Stimulated activated naive CD8-positive, alpha-beta T cell treated with anti-CD3 and anti-CD28 coated beads, Interleukin-15, Interleukin-2, amounts not matched to agents 100 U/mL and 50 U/mL, for 24 hours (primary cell): ENCODE results near the gene DPYD.

ENCODE experiments used
- ATAC-seq: fragments of 150-1000 bp; cut with Tn5 transposase; one replicate; pipeline ENCODE4 v1.10.0; 2021
- DNase-seq: peaks from one replicate; pipeline ENCODE4 v3.0.0; 2021

DPYD gene

DNA sequence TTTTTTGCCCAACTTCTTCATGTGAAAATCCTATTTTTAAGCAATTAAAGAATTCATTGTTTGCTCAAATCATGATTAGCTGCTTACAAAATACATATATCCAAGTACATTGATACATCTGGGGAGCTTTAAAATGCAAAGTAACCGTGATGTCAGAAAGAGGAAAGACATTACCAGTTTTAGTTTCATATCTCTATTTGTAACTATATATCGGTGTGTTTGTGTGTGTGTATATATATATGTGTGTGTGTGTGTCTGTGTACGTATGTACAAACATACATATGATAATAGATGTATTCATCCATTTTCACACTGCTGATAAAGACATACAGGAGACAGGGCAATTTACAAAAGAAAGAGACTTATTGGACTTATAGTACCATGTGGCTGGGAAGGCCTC lies 310.1 kb downstream of the DPYD start:
- DNase-seq (no peak), ATAC-seq (no peak)

DNA sequence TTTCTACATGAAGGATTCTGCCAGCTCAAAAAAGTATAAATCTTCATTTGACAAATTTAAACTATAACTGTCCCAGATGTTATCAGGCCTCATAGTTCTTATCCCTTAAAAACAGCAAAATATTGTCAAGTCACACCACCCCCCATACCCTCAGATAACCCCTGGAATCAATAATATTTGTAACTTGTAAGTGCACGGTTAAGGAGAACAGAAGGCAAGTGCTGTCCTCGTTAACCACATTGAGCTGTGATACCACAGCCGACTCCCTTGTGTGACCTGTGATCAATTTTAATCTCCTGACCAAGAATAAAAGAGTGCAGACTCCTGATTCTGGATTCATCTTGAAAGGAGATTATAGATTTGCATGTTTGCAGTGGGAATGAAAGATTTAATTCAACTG lies 310.7 kb downstream of the DPYD start:
- ATAC-seq (no peak), DNase-seq (no peak)

DNA sequence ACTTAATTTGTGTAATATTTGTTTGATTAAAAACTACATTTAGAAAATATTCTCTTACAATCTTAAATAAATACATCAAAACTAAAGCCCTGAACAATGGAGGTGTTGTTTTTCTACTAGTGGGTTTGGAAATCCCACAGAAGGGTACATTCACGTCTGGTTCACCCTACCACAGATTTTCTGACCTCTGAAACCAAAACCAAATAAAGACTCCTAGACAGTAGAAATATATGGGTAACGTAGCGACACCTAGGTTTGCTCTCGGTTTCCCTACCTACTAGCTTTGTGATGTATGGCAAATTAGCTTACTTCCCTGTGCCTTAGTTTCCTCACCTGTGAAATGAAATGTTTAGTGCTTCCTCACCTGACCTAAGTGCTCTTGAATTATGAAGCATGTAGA lies 312.6 kb downstream of the DPYD start:
- no peak for DNase-seq
- no peak for ATAC-seq

DNA sequence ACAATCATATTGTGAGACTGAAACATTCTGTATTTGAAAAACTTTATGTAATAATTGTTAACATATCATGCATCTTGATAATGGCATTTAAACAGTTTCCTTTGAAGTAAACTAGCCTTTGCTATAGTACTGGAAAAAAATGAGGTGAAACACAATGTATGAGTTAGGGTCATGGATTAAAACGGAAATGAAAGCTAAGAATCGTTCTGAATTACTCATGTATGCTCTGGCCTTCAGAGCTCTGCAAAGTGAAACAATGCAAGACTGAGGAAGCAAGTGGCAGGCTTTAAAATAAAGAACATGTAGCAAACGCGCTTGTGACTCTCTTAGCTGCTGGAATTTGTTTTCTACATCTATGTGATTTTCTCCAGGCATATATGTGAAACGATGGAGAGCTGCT lies 317.1 kb downstream of the DPYD start:
- no peak for ATAC-seq
- DNase-seq: no peak

DNA sequence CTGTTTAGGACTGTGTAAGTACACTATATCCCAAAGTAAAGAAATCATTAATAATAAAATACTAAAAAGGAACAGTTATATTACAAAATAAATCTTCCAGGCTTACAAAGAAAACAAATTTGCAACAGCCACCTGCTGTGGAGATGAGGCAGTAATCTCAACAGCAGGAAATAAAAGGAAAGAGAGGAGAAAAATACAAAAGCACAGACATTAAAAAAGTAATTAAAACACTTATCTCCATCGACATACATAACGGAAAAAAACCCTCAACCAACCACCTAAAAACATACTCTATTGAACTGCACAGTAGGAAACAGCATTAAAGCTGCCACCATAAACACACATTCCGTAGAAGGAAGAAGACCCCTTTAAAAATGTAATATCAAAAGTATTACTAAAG lies 317.6 kb downstream of the DPYD start:
- ATAC-seq: no peak
- no peak for DNase-seq

DNA sequence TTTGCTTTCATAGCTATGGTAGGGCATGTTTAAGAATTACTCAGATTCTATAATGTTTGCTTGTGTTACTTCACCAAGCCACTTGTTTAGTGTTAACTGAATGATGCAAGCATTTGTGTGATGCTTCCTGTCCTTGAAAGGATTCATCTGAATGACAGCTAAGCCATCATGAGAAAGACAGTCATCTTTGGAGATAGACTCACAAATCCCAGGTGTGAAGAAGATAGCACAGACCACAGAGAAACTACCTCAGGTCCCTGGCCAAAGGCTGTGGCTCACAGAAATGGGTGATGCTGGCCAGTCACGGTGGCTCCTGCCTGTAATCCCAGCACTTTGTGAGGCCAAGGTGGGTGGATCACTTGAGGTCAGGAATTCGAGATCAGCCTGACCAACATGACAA lies 321.4 kb downstream of the DPYD start:
- DNase-seq (no peak), ATAC-seq (no peak)

DNA sequence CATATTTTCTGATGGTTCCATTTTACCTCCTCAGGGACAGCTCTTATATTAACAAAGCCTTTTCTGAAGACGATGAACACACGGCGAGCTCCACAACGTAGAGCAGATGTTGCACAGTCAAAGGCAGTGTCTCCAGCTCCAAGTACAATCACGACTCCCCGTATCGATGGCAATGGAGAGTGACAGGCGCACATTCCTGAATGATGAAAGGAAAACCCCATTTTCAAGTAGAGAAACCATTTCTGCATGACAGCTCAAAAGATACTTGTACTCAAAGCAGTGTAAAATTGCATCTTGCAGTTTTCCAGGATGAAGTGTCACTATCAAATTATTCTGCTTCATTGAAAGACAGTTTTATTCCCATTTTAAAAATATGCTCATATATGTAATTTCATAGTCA lies 327.6 kb downstream of the DPYD start:
- no peak for ATAC-seq
- no peak for DNase-seq

DNA sequence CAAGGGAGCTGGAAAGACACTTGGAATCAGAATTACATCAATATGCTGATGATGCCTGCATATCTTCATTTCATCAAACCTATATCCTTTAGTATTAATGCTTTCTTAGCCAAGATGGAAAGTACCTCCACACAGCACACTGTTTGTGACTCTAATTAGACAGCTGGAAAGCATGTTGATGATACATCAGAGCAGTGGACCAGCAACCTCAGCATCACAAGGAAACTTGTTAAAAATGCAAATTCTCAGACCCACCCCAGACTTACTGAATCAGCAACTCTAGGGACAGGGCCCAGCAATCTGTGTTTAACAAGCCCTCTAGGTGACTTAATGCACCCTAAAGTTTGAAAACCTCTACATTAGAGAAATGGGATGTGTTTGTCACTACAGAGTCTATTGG lies 332.1 kb downstream of the DPYD start:
- ATAC-seq: peak; percentile 23
- no peak for DNase-seq

DNA sequence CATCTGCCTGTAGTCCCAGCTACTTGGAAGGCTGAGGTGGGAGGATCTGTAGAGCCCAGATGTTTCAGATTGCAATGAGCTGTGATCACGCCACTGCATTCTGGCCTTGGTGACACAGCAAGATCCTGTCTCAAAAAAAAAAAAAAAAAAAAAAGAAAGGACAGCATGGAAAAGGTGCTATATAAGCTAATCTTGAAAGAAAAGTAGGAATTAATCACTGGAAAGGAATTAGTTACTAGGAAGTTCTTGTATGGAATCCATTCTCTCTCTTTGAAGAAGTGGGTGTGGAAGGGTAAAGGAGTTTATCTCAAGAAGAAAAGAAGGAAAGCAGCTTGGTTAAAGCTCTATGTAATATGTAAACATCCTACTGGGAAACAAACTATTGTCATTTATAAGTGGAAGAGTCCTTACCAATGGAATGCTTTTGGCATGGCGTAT lies 339.2 kb downstream of the DPYD start:
- no peak for ATAC-seq
- no peak for DNase-seq

DNA sequence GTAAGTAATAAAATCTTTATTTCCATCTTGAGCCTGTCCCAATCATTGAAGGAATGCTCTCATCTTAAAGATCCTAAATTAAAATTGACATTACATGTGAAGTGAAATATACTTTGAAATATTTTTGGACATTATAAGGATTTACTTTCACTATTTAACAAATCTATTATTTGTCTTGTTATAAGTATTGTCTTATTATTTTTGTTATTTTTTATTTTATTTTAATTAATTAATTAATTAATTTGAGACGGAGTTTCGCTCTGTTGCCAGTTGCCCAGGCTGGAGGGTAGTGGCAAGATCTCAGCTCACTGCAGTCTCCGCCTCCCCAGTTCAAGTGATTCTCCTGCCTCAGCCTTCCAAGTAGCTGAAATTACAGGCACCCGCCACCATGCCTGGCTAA lies 343.2 kb downstream of the DPYD start:
- ATAC-seq (no peak), DNase-seq (no peak)

DNA sequence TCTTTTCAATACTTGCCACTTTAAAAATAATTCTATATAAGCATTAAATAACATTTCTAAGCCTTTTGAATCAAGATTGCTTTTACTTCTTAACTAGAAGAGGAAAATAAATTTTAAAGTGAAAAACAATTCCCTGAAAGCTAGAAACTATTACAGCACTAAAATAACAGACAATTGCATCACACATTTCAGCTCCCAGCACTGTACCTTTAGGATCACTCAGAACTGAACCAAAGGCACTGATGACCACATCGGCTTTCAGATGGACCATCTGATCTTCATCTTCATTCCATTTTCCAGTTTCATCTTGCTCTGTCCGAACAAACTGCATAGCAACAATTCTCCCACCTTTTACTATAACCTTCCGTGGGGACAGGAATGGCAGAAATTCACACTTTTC lies 347.3 kb downstream of the DPYD start:
- no peak for ATAC-seq
- no peak for DNase-seq

DNA sequence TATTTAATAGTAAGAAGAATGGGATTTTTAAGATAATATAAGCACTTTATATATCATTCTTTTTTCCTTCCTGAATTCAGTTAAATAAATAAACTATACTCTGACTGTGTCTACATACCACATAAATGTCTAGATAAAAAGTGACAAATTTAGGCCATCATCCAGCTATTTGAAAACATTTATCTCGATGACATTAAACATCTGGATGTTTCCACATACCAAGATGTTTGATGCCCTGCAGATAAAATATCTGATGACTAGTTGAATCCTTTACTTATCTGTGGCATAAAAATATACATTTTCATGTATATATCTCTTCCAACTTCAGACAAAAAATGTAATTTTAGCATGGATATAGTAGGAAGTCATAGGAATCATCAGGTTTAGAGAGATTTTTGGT lies 348.3 kb downstream of the DPYD start:
- no peak for DNase-seq
- no peak for ATAC-seq

DNA sequence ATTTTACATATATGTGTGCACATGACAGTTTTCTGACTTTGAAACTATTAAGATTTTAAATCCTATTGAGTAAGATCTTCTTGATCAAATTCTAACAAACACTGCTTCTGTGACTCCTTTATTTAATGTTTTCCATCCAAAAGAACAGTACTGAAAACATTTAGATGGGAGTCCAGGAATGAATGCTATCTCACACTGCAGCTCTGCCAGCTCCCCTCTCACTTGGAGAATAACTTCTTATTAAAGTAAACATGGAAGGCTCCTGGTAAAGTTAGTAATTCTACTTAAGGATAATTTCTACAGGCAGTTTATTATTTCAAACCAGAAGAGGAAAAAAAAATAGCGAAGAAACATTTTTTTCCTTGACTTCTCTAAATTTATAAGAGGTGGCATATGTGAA lies 349.1 kb downstream of the DPYD start:
- no peak for DNase-seq
- ATAC-seq: no peak

DNA sequence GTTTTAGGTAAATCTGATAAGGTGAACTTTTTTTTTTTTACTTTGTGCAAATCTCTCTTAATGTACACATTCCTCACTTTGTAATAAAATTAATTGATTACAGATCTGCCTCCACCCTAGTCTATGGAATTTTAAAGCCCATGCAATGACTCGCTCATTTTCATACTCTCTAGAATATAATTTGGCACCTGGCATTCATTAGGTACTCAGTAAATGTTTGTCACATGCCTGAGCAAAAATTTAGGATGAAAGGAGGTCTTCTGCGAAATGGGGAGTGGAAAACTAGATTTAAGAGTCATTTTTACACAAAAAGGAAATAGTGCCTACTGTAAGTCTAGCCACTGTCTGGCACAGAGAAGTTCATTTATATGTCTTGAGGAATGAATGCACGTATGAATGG lies 350.1 kb downstream of the DPYD start:
- no peak for ATAC-seq
- DNase-seq: no peak

DNA sequence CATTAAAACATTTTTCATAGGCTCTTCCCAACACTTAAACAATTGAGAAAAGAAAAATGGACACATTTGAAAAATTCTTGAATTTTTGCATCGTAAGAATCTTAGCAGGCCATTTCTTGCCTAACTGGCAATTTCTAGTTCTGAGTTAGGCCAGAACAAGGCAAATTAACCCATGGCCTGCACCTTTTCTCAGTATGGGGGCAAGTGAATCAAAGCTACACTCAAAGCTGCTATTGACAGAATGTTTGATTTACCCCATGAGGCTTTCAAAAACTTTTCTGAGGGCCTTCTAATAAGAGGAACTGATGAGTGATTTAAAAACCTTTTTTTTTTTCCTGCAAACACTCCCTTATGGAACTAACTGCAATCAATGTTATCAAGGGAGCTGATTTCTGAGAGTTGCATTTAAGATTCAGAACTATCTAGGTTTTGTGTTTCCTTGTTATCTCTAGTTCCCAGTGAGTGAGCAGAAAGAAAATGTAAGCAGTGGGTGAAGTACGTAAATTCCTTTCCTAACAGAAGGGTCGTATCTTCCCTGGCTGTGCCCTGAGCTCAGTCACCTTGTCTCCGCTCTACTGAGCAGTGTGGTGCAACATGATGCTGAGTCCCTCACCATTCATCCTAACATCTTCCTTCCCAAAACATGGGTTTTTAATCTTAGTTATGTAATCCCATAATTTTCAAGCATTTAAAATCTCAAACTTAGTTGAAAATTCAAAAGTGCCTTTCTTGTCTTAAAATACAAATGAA lies 353.7 kb downstream of the DPYD start:
- no peak for ATAC-seq
- no peak for DNase-seq

DNA sequence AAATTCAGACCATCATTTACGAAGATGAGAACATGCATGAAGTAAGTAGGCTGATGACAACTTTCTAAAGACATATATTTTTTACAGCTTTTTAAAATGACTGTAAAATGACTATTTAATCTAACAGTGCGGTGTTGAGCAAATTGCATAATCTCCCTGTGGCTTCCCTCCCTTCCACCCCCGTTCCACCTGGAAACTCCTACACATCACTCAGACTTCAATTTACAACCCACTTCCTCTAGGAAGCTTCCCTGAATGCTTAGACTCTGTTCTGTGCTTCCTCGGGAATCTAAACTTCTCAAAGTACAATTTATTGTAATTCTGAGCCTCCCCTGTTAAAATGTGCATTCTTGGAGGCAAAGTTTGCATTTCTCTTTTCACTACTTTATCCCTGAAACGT lies 354.9 kb downstream of the DPYD start:
- ATAC-seq: no peak
- DNase-seq: no peak

DNA sequence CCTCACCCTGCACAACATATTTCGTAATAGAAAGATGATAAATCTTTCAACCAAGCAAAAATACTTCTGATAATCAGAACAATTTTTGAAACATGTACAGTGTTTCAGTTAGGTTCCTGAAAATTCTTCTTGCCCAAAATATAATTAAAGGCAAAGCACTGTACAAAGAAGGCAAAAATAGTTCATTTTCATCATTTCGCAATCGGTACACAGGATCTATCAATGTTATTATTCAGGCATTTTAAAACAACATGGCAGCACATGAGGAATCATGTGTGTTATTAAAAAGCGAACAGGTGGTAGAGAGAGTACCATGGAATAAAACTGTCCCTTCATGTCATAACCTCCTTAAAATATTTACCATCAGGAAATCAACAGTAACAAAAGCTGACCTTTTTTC lies 356.9 kb downstream of the DPYD start:
- DNase-seq: no peak
- ATAC-seq: no peak

DNA sequence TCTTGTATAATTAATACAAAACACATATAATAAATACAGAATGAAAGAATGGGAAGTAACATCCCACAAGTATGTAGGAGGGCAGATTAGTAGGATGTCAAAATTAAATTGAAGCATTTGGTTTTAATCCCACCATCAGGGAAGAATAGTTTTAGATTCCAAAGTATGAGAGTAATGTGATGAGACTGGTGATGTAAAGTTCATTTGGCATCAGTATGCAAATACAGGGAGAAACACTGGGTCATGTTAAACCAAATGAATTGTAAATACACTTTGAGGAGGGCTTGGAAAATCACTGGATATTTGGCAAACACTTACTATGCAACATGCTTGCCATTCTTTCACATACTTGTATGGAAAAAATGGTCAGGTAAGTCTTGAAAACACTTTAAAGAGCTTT lies 358.8 kb downstream of the DPYD start:
- ATAC-seq: no peak
- DNase-seq: no peak

DNA sequence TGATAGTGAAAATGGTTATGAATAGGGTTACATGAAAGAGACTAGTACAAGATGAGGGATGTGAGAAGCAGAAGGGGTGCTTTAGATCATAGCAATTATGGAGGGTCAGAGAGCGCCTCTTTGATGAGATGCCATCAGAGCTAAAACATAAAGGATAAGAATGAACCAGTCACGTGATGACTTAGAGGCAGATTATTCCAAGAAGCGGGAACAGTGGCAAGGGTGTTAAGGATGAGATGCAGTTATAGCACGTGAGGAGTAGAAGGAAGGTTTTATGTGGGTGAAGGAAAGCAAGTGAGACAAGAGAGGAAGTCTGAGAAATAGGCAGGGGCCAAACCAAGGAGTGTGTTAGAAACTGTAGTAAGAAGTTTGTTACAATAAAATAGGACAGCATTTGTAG lies 360.1 kb downstream of the DPYD start:
- DNase-seq (no peak), ATAC-seq (no peak)

DNA sequence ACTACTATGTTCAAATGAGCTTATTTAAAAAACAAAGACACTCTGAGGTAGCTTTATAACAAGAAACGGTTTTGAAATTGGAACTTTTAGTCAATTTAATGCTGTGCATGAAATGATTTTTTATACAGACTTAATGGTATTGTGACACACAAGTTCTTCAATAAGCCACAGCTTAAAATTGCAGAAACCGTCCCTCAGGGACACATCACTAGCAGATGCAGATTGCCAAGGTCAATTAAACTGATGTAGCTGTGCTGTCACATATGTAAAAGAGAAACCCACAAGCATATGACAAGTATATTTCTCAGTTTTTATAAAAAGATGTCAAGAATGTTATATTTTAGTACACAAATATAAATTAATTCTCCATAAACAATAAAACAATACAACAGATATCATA lies 366.9 kb downstream of the DPYD start:
- no peak for ATAC-seq

DNA sequence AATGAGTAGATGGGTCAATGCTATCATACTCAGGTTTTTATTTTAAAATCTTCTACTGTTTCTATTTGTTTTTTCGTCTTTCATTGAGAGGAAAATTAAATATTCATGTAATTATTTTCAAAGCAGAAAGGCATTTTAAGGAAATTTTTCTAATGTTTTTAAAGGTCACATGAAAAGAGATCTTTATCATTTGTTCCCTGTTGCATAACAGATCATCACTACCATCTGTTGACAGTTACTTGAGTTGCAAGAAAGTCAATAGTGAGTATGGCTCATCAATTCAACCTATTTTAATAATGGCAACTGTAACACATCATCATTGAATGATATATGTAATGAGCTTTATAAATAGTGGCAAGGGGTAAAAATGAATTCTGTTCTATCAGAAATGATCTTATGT lies 369.7 kb downstream of the DPYD start:
- ATAC-seq (no peak), DNase-seq (no peak)

More for the DNA sequence above, 366.9 kb downstream of the DPYD start:
- DNase-seq: no peak

DNA sequence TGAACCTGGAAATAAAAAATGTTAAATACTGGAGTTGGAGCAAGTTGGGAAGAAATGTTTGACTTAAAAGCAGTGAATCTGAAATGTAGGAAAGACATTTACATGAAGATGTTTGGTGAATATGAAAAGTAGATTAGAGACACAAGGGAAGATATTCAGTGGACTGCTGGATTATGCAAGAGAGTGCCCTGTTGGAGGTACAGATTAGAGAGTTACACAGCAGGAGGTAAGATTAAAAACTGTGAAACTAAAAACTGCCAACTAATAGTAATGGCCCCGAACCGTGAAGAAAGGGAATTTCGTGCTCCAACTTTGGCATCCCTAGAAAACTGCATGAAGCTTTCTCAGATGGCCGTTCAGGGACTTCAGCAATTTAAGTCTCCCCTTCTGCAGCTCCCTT lies 375.4 kb downstream of the DPYD start:
- ATAC-seq: no peak
- no peak for DNase-seq

DNA sequence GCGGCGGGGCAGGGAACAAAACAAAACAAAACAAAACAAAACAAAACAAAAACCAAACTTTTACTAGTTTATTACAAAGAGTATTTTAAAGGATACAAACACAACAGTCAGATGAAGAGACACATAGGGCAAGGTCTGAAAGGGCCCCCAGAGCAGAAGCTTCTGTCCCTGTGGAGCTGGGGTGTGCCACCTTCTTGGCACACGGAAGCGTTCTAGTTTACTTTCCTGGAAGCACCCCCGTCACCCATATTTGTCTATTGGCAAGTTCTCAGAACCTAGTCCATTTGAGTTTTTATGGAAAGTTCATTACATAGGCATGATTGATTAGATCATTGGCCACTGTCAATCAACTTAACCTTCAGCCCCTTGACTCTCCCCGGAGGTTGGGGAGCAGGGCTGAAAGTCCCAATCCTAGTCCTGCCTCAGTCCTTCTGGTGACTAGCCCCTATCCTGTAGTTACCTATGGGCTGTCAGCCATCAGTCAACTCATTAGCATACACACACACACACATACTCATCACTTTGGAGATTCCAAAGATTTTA lies 380.4 kb downstream of the DPYD start:
- DNase-seq (no peak), ATAC-seq (no peak)

DNA sequence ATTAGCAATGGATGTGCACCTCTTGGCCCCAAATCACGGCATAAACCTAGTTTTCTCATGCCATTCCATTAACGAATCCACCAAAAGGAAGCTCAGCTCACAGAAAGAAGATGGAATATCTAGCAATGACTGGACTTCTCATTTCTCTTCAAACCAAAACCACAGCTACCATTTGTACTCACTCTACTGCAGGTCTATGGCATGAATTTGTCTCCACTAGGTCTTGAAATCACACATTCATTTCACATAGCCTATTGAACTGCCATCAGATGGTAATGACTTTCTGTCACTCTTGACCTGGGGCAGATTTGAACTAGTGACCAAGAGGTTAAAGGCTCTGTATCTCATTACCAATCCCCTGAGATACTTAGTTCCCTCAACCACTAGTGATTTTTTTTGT lies 382.7 kb downstream of the DPYD start:
- no peak for ATAC-seq

DNA sequence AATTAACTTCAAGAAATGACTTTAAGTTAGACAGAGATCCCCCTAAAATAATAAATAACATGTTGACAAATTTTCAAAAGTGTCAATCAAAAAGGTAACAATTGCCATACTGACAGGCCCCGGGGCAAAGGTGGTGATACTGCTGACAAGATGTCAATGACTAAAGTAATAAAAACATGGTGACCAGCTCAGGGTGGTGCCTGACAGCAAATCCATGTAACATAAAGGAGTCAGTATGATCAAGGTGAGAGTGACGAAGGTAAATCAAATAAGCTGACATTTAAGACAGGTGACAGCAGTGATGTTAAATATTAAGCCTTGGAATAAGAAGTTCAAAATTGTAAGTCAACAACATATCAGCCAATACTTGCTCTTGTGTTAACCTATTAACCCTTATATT lies 387.5 kb downstream of the DPYD start:
- ATAC-seq (no peak), DNase-seq (no peak)

More for the DNA sequence above, 382.7 kb downstream of the DPYD start:
- DNase-seq: no peak
